ENCODE data around the gene MYO9B. TPM values are rescaled to one million over a fixed set of nuclear protein-coding genes. Genes with fewer than 3 reads are reported as not detected.

The MYO9B gene
- total RNA-seq, 1 experiment from 2014 or later = 85.4 TPM

DNA sequence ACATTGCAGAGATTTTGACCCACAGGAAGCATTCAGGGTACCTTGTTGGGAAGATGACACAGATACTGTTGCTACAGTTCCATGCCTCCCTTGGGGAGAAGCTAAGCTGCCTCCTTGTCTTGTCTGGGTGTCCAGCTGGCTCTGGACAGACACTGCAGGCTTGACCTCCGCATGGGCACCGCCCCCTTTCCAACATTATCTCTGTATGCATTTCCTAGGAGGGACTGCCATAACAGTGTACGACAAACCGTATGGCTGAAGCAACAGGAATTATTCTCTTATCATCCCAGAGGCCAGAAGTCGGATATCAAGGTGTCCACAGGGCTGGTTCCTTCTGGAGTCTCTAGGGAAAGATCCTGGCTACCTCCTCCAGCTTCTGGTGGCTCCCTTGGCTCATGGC is 72.6 kb downstream of the MYO9B start:
- H3K4me1 ChIP-seq (ENCODE audit: insufficient read depth, low read length, poor library complexity, severe bottlenecking) = no peaks in the 10 kb centered on the region
- intact Hi-C loops (cut with micrococcal nuclease; ENCODE audit: unreplicated experiment) = no loop called here
- no peak for DNase-seq (ENCODE audit: low spot score)
- H3K4me3 ChIP-seq (ENCODE audit: low read depth, low read length, poor library complexity, severe bottlenecking) = no peak overlapping the region
- CTCF ChIA-PET = no interaction called here
- POLR2A ChIA-PET (ENCODE audit: low non-redundant PET) = no interaction called here
- no TSS peak for BruUV-seq (replicated peaks)
- no peak overlapping the region for H3K27ac ChIP-seq (ENCODE audit: low read depth, low read length, poor library complexity, severe bottlenecking)
- H3K9me3 ChIP-seq (ENCODE audit: low read depth, low read length, poor library complexity, severe bottlenecking) = no peaks in the 10 kb centered on the region
- no peak for TF ChIP-seq EZH2 (IDR thresholded peaks at IDR 0.05; ENCODE audit: borderline replicate concordance, low read depth, low read length, poor library complexity, severe bottlenecking)
- TF ChIP-seq, protein P1, sequence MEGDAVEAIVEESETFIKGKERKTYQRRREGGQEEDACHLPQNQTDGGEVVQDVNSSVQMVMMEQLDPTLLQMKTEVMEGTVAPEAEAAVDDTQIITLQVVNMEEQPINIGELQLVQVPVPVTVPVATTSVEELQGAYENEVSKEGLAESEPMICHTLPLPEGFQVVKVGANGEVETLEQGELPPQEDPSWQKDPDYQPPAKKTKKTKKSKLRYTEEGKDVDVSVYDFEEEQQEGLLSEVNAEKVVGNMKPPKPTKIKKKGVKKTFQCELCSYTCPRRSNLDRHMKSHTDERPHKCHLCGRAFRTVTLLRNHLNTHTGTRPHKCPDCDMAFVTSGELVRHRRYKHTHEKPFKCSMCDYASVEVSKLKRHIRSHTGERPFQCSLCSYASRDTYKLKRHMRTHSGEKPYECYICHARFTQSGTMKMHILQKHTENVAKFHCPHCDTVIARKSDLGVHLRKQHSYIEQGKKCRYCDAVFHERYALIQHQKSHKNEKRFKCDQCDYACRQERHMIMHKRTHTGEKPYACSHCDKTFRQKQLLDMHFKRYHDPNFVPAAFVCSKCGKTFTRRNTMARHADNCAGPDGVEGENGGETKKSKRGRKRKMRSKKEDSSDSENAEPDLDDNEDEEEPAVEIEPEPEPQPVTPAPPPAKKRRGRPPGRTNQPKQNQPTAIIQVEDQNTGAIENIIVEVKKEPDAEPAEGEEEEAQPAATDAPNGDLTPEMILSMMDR (conservative IDR thresholded peaks at IDR 0.05; ENCODE audit: low read depth, low read length) = no peak
- H3K27me3 ChIP-seq (replicated peaks; ENCODE audit: insufficient read depth, low read depth, low read length, poor library complexity) = no peaks in the 10 kb centered on the region
- no peaks in the 10 kb centered on the region for H3K36me3 ChIP-seq (ENCODE audit: insufficient read depth, low read length, poor library complexity, severe bottlenecking)

DNA sequence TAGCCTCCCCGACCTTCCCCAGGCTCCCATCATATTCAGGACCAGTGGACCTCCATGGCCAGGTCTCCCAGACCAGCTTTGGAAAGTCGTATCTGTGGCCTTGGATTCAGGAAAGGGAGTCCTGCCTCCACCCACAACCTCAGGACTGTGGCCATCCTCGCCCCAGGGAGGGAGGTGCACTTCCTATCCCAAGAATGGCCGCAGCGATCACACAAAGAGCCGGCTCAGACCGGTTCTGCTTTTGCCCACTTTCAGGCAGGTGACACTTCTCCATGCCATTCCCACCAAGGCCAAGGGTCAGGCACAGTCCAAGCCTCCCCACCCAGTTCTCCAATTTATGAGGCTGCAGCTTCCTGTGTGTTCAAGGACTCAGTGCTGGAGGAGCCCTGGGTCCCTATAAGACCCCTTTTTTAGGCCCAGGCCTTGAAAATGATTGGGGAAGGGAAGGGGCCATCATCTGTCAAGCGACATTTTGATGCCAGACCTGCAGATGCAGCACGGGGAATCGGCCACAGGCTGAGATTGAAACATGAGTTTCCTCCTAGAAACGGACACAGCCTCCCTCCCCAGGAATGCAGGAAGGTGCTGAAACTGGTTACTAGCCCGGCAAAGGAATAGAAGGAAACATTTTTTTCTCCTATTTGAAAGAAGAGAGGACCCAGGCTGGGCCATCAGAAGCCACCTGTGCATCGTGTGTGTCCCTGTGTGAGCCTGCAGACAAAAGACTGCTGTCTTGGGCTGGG is 74.0 kb downstream of the MYO9B start:
- no peak overlapping the region for H3K4me3 ChIP-seq (ENCODE audit: low read depth, low read length, poor library complexity, severe bottlenecking)
- DNase-seq (ENCODE audit: low spot score) = no peak
- no peak for TF ChIP-seq EZH2 (IDR thresholded peaks at IDR 0.05; ENCODE audit: borderline replicate concordance, low read depth, low read length, poor library complexity, severe bottlenecking)
- TF ChIP-seq, protein P1 (conservative IDR thresholded peaks at IDR 0.05; ENCODE audit: low read depth, low read length) = no peak
- ChIA-PET CTCF (no interaction called here), POLR2A (ENCODE audit: low non-redundant PET) (no interaction called here)
- no peaks in the 10 kb centered on the region for H3K27me3 ChIP-seq (replicated peaks; ENCODE audit: insufficient read depth, low read depth, low read length, poor library complexity)
- H3K9me3 ChIP-seq (ENCODE audit: low read depth, low read length, poor library complexity, severe bottlenecking) = no peaks in the 10 kb centered on the region
- BruUV-seq (replicated peaks) = no TSS peak
- intact Hi-C loops (cut with micrococcal nuclease; ENCODE audit: unreplicated experiment) = no loop called here
- H3K4me1 ChIP-seq (ENCODE audit: insufficient read depth, low read length, poor library complexity, severe bottlenecking) = no peaks in the 10 kb centered on the region
- no peak overlapping the region for H3K27ac ChIP-seq (ENCODE audit: low read depth, low read length, poor library complexity, severe bottlenecking)
- peaks cover 6% of the 10 kb centered on the region for H3K36me3 ChIP-seq (ENCODE audit: insufficient read depth, low read length, poor library complexity, severe bottlenecking)

DNA sequence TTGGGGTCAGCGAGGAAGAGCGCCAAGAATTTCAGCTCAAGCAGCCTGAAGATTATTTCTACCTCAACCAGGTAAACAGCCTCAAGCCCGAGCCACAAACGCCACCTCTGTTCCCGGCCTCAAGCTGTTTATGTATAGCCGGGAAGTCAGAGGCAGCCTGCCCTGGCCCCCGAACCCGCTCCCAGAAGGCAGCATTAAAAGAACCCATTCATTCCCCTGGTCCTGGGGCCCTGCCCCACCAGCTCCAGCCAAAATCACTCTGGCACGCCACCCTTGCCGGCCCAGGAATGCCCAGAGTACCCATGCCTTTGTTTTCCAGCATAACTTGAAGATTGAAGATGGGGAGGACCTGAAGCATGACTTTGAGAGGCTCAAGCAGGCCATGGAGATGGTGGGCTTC is 78.4 kb downstream of the MYO9B start:
- no peaks in the 10 kb centered on the region for H3K4me1 ChIP-seq (ENCODE audit: insufficient read depth, low read length, poor library complexity, severe bottlenecking)
- H3K27me3 ChIP-seq (replicated peaks; ENCODE audit: insufficient read depth, low read depth, low read length, poor library complexity) = no peaks in the 10 kb centered on the region
- peaks cover 11% of the 10 kb centered on the region for H3K36me3 ChIP-seq (ENCODE audit: insufficient read depth, low read length, poor library complexity, severe bottlenecking)
- DNase-seq (ENCODE audit: low spot score) = no peak
- H3K27ac ChIP-seq (ENCODE audit: low read depth, low read length, poor library complexity, severe bottlenecking) = no peak overlapping the region
- intact Hi-C loops (cut with micrococcal nuclease; ENCODE audit: unreplicated experiment) = no loop called here
- ChIA-PET CTCF (no interaction called here), POLR2A (ENCODE audit: low non-redundant PET) (no interaction called here)
- no peak overlapping the region for H3K4me3 ChIP-seq (ENCODE audit: low read depth, low read length, poor library complexity, severe bottlenecking)
- TF ChIP-seq EZH2 (IDR thresholded peaks at IDR 0.05; ENCODE audit: borderline replicate concordance, low read depth, low read length, poor library complexity, severe bottlenecking) = no peak
- TF ChIP-seq, protein P1 (conservative IDR thresholded peaks at IDR 0.05; ENCODE audit: low read depth, low read length) = no peak
- no TSS peak for BruUV-seq (replicated peaks)
- no peaks in the 10 kb centered on the region for H3K9me3 ChIP-seq (ENCODE audit: low read depth, low read length, poor library complexity, severe bottlenecking)

Data from A673 (cell line).